Measurements from ENCODE around the gene CABLES1. TPM values are rescaled to one million over a fixed set of nuclear protein-coding genes. Genes with fewer than 3 reads are reported as not detected.

The CABLES1 gene
- polyA plus RNA-seq, 1 donor, result 11.1 TPM

GRCh38 chr18:23291456-23292205, 156.3 kb downstream of the CABLES1 start:
- no peak for DNase-seq
- WGBS (ENCODE audit: insufficient coverage, low lambda C conversion rate), result no CpG with 5 or more reads among the region's 4 CpGs
- H3K9me3 ChIP-seq (ENCODE audit: control insufficient read depth, low read depth, low read length), result no peaks in the 10 kb centered on the region
- no peak overlapping the region for H3K27ac ChIP-seq (ENCODE audit: low read length)
- H3K4me3 ChIP-seq (ENCODE audit: low read length), result no peak overlapping the region
- no peaks in the 10 kb centered on the region for H3K27me3 ChIP-seq (ENCODE audit: control insufficient read depth, insufficient read depth, low read length)
- H3K4me1 ChIP-seq (ENCODE audit: control insufficient read depth, insufficient read depth, low read length), result no peaks in the 10 kb centered on the region
- no peaks in the 10 kb centered on the region for H3K36me3 ChIP-seq (ENCODE audit: control insufficient read depth, insufficient read depth, low read length)

DNA sequence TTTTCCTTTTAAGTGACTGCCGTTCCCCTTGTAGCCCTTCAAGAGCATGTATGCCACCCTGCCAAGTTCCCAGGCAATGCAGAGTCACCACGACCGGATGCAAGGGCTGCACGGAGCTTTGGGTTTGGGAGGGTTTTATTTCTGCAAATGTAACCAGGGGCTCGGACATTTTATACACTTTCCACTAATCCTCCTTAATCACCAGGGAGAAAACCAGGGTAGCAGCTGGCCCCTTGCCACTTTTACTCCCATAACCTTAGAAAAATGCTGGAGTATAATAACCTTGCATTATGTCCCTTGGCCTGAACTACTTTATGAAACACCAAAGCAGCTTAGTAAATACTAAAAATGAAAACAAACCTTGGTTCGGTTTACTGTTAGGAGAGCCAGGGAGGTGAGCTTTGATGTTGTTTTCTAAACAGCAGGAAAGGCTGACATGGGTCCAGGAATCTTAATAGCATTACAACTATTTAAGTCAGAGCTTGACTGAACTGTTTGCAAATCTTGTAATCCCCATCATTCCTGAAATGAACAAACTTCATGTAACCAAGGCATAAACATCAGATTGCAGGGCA, 165.0 kb downstream of the CABLES1 start:
- no peak overlapping the region for H3K27ac ChIP-seq (ENCODE audit: low read length)
- H3K27me3 ChIP-seq (ENCODE audit: control insufficient read depth, insufficient read depth, low read length), result no peaks in the 10 kb centered on the region
- H3K4me3 ChIP-seq (ENCODE audit: low read length), result no peak overlapping the region
- no peak for DNase-seq
- no peaks in the 10 kb centered on the region for H3K4me1 ChIP-seq (ENCODE audit: control insufficient read depth, insufficient read depth, low read length)
- no peaks in the 10 kb centered on the region for H3K9me3 ChIP-seq (ENCODE audit: control insufficient read depth, low read depth, low read length)
- peaks cover 10% of the 10 kb centered on the region for H3K36me3 ChIP-seq (ENCODE audit: control insufficient read depth, insufficient read depth, low read length)
- no CpG with 5 or more reads among the region's 6 CpGs for WGBS (ENCODE audit: insufficient coverage, low lambda C conversion rate)

GRCh38 chr18:23301972-23302371, 166.7 kb downstream of the CABLES1 start:
- no peaks in the 10 kb centered on the region for H3K4me1 ChIP-seq (ENCODE audit: control insufficient read depth, insufficient read depth, low read length)
- no peaks in the 10 kb centered on the region for H3K9me3 ChIP-seq (ENCODE audit: control insufficient read depth, low read depth, low read length)
- DNase-seq, result peak in 1 of 2 donors; percentile 41
- no peak overlapping the region for H3K27ac ChIP-seq (ENCODE audit: low read length)
- H3K4me3 ChIP-seq (ENCODE audit: low read length), result no peak overlapping the region
- peaks cover 7% of the 10 kb centered on the region for H3K36me3 ChIP-seq (ENCODE audit: control insufficient read depth, insufficient read depth, low read length)
- WGBS (ENCODE audit: insufficient coverage, low lambda C conversion rate), result no CpG with 5 or more reads among the region's 5 CpGs
- no peaks in the 10 kb centered on the region for H3K27me3 ChIP-seq (ENCODE audit: control insufficient read depth, insufficient read depth, low read length)

DNA sequence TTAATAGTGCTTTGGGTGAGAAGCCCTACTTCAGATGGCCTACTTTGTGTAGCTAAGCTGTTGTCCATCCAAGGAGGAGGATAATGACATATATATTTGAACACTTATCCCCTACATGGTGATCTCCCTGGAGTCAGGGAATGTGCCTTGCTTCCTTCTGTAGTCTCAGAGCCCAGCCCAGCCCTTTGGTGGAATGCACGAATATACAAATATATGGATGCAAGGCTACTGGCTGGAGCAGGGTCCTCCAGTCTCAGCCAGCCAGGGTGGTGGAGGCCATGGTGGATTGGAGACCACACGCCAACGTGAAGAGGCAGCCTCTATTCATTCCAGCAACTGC, 167.2 kb downstream of the CABLES1 start:
- no peaks in the 10 kb centered on the region for H3K9me3 ChIP-seq (ENCODE audit: control insufficient read depth, low read depth, low read length)
- DNase-seq, result no peak
- H3K4me3 ChIP-seq (ENCODE audit: low read length), result no peak overlapping the region
- H3K27ac ChIP-seq (ENCODE audit: low read length), result no peak overlapping the region
- H3K27me3 ChIP-seq (ENCODE audit: control insufficient read depth, insufficient read depth, low read length), result no peaks in the 10 kb centered on the region
- no peaks in the 10 kb centered on the region for H3K4me1 ChIP-seq (ENCODE audit: control insufficient read depth, insufficient read depth, low read length)
- no CpG with 5 or more reads among the region's 3 CpGs for WGBS (ENCODE audit: insufficient coverage, low lambda C conversion rate)
- peaks cover 4% of the 10 kb centered on the region for H3K36me3 ChIP-seq (ENCODE audit: control insufficient read depth, insufficient read depth, low read length)

DNA sequence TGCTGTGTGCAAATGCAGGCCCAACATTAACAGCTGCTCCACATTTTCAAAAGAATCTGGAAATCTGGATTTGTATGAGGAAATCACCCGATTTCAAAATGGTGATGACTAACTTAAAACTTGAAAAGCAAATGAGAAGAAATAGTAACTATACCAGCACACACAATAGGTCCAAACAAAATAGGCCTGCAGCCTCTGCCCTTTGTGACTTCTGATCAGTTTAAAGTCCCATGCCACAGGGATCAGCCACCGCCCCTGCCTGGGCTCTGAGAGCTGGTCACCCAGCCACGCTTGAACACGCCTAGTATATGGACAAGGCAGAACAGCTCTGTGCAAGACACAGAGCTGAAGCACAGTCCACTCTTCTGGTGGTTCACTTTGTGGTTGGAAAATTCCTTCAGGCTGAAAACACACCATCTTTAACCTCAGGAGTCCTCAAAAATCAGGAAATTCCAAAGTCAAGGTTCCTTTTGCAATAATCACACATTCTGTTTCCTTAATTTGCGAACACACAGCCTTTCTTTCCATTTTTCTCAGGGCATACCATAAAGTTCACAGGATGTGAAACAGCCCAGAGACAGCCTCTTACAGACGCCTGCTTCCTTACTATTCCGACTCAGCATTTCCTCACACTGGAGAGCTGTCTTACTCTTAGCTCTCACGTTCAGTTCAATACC, 167.7 kb downstream of the CABLES1 start:
- Histone ChIP-seq H3K9me3 (ENCODE audit: control insufficient read depth, low read depth, low read length) (no peaks in the 10 kb centered on the region), H3K4me3 (ENCODE audit: low read length) (no peak overlapping the region), H3K27ac (ENCODE audit: low read length) (no peak overlapping the region), H3K4me1 (ENCODE audit: control insufficient read depth, insufficient read depth, low read length) (no peaks in the 10 kb centered on the region), H3K27me3 (ENCODE audit: control insufficient read depth, insufficient read depth, low read length) (no peaks in the 10 kb centered on the region), H3K36me3 (ENCODE audit: control insufficient read depth, insufficient read depth, low read length) (peaks cover 2% of the 10 kb centered on the region)
- peak in 1 of 2 donors; percentile 29 for DNase-seq
- 82% methylated on average over 1 of the region's 8 CpGs for WGBS (ENCODE audit: insufficient coverage, low lambda C conversion rate)

DNA sequence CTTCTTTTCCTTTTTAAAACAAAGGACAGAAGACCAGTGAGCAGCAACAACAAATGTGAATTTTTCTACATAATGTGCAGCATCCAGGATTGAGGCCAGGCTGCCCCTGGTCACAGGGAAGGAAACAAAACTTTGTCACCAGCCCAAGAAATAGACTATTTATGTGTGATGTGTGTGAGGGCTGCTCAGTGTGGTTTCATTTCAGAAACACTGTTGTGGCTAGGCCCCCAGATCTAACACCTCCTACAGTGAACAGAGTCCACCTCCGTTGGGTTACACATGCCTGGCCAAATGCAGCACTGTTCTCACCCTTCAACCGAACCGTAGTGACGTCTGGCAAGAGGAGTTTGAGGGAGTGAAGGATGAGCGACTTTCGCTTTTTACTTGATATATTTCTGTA, 171.5 kb downstream of the CABLES1 start:
- H3K4me3 ChIP-seq (ENCODE audit: low read length), result no peak overlapping the region
- DNase-seq, result no peak
- H3K4me1 ChIP-seq (ENCODE audit: control insufficient read depth, insufficient read depth, low read length), result no peaks in the 10 kb centered on the region
- H3K27me3 ChIP-seq (ENCODE audit: control insufficient read depth, insufficient read depth, low read length), result no peaks in the 10 kb centered on the region
- no peaks in the 10 kb centered on the region for H3K36me3 ChIP-seq (ENCODE audit: control insufficient read depth, insufficient read depth, low read length)
- H3K9me3 ChIP-seq (ENCODE audit: control insufficient read depth, low read depth, low read length), result no peaks in the 10 kb centered on the region
- no peak overlapping the region for H3K27ac ChIP-seq (ENCODE audit: low read length)
- no CpG with 5 or more reads among the region's 6 CpGs for WGBS (ENCODE audit: insufficient coverage, low lambda C conversion rate)

DNA sequence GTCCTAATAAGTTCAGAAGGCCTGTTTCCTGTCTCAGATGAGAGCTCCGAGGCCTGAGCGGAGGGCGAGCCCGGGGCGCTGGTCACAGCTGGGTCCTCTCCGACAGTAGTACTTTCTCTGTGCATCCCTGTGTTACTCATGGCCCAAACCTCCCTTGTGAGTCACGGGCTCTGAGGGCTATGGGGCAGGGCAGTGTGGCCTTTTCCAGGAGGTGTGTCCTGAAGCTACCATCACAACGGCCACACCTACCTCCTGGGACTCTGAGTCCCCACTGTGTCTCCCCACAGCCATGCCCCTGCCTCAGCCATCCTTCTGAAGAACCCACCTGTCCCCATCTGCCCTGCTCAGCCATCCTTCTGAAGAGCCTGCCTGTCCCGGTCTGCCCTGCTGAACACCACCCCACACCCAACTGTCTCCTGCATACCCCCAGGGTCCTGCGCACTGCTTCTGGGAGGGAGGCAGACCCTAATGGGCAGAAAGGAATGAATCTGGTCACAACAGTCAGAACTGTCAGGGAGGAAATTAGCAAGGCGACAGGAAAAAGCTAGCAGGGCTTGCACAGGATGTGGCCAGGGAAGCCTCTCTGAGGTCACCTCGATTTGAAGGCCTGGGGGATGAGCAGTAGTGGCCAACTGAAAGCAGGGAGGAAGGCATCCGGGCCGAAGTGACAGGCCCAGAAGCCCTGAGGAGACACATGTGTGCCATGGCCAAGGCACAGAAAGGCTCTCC, 172.4 kb downstream of the CABLES1 start:
- Histone ChIP-seq H3K4me1 (ENCODE audit: control insufficient read depth, insufficient read depth, low read length) (no peaks in the 10 kb centered on the region), H3K36me3 (ENCODE audit: control insufficient read depth, insufficient read depth, low read length) (no peaks in the 10 kb centered on the region), H3K9me3 (ENCODE audit: control insufficient read depth, low read depth, low read length) (no peaks in the 10 kb centered on the region), H3K27me3 (ENCODE audit: control insufficient read depth, insufficient read depth, low read length) (no peaks in the 10 kb centered on the region), H3K27ac (ENCODE audit: low read length) (no peak overlapping the region), H3K4me3 (ENCODE audit: low read length) (no peak overlapping the region)
- no peak for DNase-seq
- no CpG with 5 or more reads among the region's 14 CpGs for WGBS (ENCODE audit: insufficient coverage, low lambda C conversion rate)

Other genes with a start within 250 kb of the CABLES1 start
- 16.2 TPM for gene RBBP8, start 202.2 kb upstream of the CABLES1 start, polyA plus RNA-seq